HEK293T (cell line): ENCODE results near the gene ST6GALNAC5.

Experiments
- CTCF ChIA-PET: fragments of 350-600 bp; formaldehyde crosslinking; extraction: SDS; loops from one replicate; lab custom pipeline; 2021; ENCODE audit warnings: antibody characterized with exemption, inconsistent platforms; lab: Yijun Ruan, JAX
- POLR2A ChIA-PET: fragments of 350-600 bp; formaldehyde crosslinking; extraction: SDS; loops from one replicate; lab custom pipeline; 2020; ENCODE audit warnings: antibody characterized with exemption, inconsistent platforms; lab: Yijun Ruan, JAX
- DNase-seq: peaks from one replicate; pipeline ENCODE4 v3.0.0; 2012; ENCODE audit warnings: mixed read lengths; ENCODE audit errors: extremely low spot score
- ARNT ChIP-seq: fragments of 450-650 bp; IDR thresholded peaks from 2 replicates; pipeline ENCODE4 v1.6.1; 2017; ENCODE audit warnings: mild to moderate bottlenecking
- BHLHE40 ChIP-seq: fragments of 450-650 bp; IDR thresholded peaks from 2 replicates; pipeline ENCODE4 v1.6.1; 2016; ENCODE audit warnings: mild to moderate bottlenecking, moderate library complexity, borderline replicate concordance
- CTBP1 ChIP-seq: fragments of 450-650 bp; IDR thresholded peaks from 2 replicates; pipeline ENCODE4 v1.6.1; 2016; ENCODE audit warnings: borderline replicate concordance
- ELF4 ChIP-seq: fragments of 450-650 bp; IDR thresholded peaks from 2 replicates; pipeline ENCODE4 v1.6.1; 2017; ENCODE audit warnings: antibody characterized with exemption
- FOXA1 ChIP-seq: fragments of 450-650 bp; IDR thresholded peaks from 2 replicates; pipeline ENCODE4 v1.6.1; 2016; ENCODE audit warnings: mild to moderate bottlenecking
- FOXK2 ChIP-seq: fragments of 450-650 bp; IDR thresholded peaks from 2 replicates; pipeline ENCODE4 v1.6.1; 2016; ENCODE audit warnings: mild to moderate bottlenecking
- FOXM1 ChIP-seq: fragments of 450-650 bp; IDR thresholded peaks from 2 replicates; pipeline ENCODE4 v1.6.1; 2017; ENCODE audit warnings: mild to moderate bottlenecking, borderline replicate concordance
- HDGF ChIP-seq: fragments of 450-650 bp; IDR thresholded peaks from 2 replicates; pipeline ENCODE4 v1.6.1; 2017; ENCODE audit warnings: antibody characterized with exemption, borderline replicate concordance
- L3MBTL2 ChIP-seq: fragments of 450-650 bp; conservative IDR thresholded peaks from 2 replicates; pipeline ENCODE4 v1.6.1; 2016; ENCODE audit warnings: mild to moderate bottlenecking
- LEF1 ChIP-seq: fragments of 450-650 bp; IDR thresholded peaks from 2 replicates; pipeline ENCODE4 v1.6.1; 2017; ENCODE audit warnings: mild to moderate bottlenecking, borderline replicate concordance
- NFRKB ChIP-seq: fragments of 450-650 bp; IDR thresholded peaks from 2 replicates; pipeline ENCODE4 v1.6.1; 2016; ENCODE audit warnings: mild to moderate bottlenecking, moderate library complexity
- SP1 ChIP-seq: fragments of 450-650 bp; IDR thresholded peaks from 2 replicates; pipeline ENCODE4 v1.6.1; 2017
- SUZ12 ChIP-seq: fragments of 450-650 bp; IDR thresholded peaks from 2 replicates; pipeline ENCODE4 v1.6.1; 2016; ENCODE audit warnings: mild to moderate bottlenecking
- TARDBP ChIP-seq: fragments of 450-650 bp; IDR thresholded peaks from 2 replicates; pipeline ENCODE4 v1.6.1; 2016
- ZNF384 ChIP-seq: fragments of 450-650 bp; IDR thresholded peaks from 2 replicates; pipeline ENCODE4 v1.6.1; 2016
- TF ChIP-seq, protein P1 (sequence below): fragments of 450-650 bp; IDR thresholded peaks from 2 replicates; pipeline ENCODE4 v1.6.1; 2016

The ST6GALNAC5 gene

DNA sequence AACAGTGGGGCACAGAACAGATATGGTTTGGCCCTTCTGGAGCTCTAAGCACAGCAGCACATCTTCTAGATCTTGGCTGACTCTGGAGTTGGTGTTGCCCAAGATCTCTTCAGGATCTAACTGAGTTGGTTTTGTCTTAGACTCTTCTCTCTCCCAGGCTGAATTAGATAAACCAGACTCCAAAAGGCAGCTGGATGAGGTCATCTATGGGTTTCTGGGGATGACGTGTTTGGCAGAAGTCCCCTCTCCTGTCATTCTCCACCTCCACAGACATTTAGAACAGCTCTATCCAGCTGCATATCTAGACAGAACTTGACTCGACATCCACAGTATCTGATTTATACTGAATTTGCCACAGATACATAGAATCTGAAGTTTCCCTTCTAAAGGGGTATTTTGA lies 75.3 kb downstream of the ST6GALNAC5 start:
- no peak for DNase-seq
- ChIA-PET POLR2A (no interaction called here), CTCF (no interaction called here)
- TF ChIP-seq L3MBTL2 (no peak), FOXK2 (no peak), LEF1 (no peak), HDGF (no peak), BHLHE40 (no peak), TARDBP (no peak), SP1 (no peak), SUZ12 (no peak), FOXA1 (no peak), ZNF384 (no peak), ELF4 (no peak), CTBP1 (no peak), ARNT (no peak), NFRKB (no peak), FOXM1 (no peak)
- TF ChIP-seq, protein P1, sequence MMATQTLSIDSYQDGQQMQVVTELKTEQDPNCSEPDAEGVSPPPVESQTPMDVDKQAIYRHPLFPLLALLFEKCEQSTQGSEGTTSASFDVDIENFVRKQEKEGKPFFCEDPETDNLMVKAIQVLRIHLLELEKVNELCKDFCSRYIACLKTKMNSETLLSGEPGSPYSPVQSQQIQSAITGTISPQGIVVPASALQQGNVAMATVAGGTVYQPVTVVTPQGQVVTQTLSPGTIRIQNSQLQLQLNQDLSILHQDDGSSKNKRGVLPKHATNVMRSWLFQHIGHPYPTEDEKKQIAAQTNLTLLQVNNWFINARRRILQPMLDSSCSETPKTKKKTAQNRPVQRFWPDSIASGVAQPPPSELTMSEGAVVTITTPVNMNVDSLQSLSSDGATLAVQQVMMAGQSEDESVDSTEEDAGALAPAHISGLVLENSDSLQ, result no peak

DNA sequence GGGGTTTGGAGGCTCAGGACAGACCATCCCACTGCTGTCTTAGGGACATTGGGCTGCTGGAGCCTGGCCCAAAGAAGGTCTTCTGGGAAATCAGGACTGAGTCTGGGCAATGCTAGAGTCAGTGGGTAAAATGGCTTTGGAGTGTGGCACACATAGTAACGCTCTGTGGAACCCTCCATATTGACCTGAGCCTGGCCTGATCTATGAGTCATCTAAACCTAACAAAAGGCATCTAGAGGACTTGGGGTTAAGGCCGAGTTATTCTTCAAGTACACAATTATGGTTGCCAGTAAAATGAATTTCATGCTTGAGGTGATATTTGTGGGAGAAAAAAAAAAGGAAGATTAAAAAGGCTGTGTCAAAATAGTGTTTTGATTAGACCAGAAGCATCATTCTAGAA lies 77.7 kb downstream of the ST6GALNAC5 start:
- no peak for TF ChIP-seq ELF4
- TF ChIP-seq LEF1, result no peak
- no peak for TF ChIP-seq FOXM1
- no peak for TF ChIP-seq ARNT
- CTCF ChIA-PET, result no interaction called here
- DNase-seq, result no peak
- POLR2A ChIA-PET, result no interaction called here

DNA sequence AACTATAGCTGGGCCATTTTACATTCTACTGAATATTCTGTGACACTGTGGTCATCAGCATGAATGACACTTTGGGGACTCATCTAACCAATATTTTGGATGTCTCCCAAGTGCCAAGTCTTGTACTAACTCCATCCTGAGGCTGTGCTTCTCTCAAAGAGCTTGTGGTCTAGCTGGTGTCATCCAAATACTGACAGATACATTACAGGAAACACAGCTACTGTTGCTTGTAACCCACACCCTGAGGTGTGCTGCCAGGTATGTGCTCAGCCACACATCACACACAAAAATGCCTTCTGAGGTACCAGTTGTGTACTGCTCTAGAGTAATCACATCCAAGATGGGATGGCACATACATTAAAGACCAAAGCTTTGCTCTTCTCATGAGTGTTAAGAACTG lies 81.6 kb downstream of the ST6GALNAC5 start:
- DNase-seq, result no peak
- POLR2A ChIA-PET, result no interaction called here
- TF ChIP-seq, protein P1, result no peak
- TF ChIP-seq ZNF384, result no peak
- no peak for TF ChIP-seq NFRKB
- TF ChIP-seq HDGF, result no peak
- TF ChIP-seq SUZ12, result no peak
- TF ChIP-seq TARDBP, result no peak
- no peak for TF ChIP-seq ELF4
- TF ChIP-seq FOXK2, result no peak
- no peak for TF ChIP-seq ARNT
- TF ChIP-seq BHLHE40, result no peak
- TF ChIP-seq L3MBTL2, result no peak
- no peak for TF ChIP-seq LEF1
- TF ChIP-seq CTBP1, result no peak
- TF ChIP-seq SP1, result no peak
- TF ChIP-seq FOXM1, result no peak
- no peak for TF ChIP-seq FOXA1
- CTCF ChIA-PET, result no interaction called here

DNA sequence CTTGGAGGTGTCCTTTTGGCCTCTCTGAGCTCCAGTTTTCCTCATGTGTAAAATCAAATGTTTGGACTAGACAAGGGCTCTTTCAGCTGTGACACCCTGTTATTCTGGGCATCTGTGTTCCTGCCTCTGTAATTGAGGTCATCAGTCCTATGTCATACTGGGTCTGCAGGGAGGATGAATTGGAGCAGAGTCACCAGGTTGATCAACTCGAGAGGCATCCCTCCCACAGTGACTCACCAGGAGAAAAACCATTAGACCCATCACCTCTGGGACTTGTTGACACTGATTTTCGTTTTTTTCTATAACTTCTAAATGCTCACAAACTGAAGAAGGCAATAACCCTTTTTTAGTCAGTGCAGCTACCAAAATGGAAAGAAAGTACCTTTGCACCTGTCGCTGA lies 82.2 kb downstream of the ST6GALNAC5 start:
- no peak for DNase-seq
- CTCF ChIA-PET, result no interaction called here
- TF ChIP-seq TARDBP (no peak), HDGF (no peak)

DNA sequence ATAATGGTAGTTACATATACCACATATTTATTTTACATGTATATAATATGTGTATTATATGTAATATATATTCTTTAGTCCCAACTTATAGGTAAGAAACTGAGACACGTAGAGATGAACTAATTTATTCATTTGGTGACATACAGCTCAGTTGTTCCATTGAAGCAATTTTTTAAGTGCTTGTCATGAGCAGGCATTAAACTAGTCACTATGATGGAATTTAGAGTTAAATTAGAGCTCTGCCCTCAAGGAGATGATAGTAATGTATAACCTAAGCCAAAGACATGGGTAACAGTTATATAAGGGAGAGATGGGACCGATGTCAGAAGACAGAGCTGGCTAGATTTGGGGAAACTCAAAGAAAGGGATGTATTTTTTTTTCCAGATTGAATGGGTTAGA lies 83.0 kb downstream of the ST6GALNAC5 start:
- no peak for DNase-seq
- POLR2A ChIA-PET, result no interaction called here
- no peak for TF ChIP-seq CTBP1
- no peak for TF ChIP-seq FOXM1
- no peak for TF ChIP-seq FOXA1
- TF ChIP-seq, protein P1, result no peak
- TF ChIP-seq SUZ12, result no peak
- no peak for TF ChIP-seq NFRKB
- TF ChIP-seq FOXK2, result no peak
- no peak for TF ChIP-seq ZNF384
- TF ChIP-seq L3MBTL2, result no peak
- no peak for TF ChIP-seq HDGF
- no peak for TF ChIP-seq LEF1
- no peak for TF ChIP-seq SP1
- no peak for TF ChIP-seq TARDBP
- TF ChIP-seq ELF4, result no peak
- TF ChIP-seq BHLHE40, result no peak
- TF ChIP-seq ARNT, result no peak
- CTCF ChIA-PET, result no interaction called here

More for the DNA sequence above, 82.2 kb downstream of the ST6GALNAC5 start:
- POLR2A ChIA-PET, result no interaction called here

DNA sequence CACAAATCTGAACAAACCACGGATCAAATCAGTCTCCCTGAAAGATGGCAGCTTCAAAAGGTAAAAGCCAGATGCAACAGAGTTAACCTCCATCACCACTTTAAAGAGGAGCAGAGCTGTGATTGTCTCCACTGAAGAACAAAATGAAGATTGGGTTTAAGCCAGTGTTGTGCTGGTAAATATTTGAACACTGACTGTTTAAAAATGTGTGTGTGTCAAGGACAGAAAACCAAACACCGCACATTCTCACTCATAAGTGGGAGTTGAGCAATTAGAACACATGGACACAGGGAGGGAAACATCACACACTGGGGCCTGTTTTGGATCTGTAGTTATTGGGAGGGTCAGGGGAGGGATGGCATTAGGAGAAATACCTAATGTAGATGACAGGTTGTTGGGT lies 83.9 kb downstream of the ST6GALNAC5 start:
- ChIA-PET POLR2A (no interaction called here), CTCF (no interaction called here)
- no peak for DNase-seq
- TF ChIP-seq L3MBTL2 (no peak), BHLHE40 (no peak), CTBP1 (no peak), ZNF384 (no peak), NFRKB (no peak), SUZ12 (no peak), HDGF (no peak), LEF1 (no peak), FOXK2 (no peak), ARNT (no peak), FOXA1 (no peak), ELF4 (no peak), SP1 (no peak), TARDBP (no peak), FOXM1 (no peak)
- TF ChIP-seq, protein P1, result no peak
